ENCODE results near the gene LAPTM4A.

LAPTM4A gene

DNA sequence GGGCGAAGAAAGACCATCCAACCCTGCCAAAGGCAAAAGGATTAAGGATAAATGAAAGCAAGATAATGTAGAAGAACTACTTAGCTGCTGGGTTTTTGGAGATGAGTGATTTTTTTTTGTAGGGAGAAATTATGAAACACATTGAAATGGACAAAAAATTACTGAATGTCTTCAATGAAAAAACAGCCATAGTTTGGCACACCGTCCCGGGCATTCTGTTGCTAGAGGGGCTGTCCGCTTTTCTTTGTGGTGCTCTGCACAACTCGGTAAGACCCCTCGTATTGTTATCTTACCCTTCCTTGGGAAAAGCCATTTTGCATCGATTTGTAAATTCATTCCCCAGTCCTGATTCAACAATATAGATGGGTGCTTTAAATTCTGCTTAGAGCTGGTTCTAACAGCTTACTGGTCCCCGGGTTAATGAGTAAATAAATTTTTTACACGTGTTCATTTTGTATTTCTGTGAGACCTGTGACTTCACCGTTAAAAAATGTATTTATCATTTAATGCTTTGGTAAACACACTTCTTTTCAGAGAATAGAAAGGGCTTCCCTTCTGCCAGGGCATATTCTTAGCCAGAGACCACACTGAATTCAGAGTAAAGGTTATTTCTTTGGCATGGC lies 912 bp upstream of the LAPTM4A start:
- TF ChIP-seq, protein P1, sequence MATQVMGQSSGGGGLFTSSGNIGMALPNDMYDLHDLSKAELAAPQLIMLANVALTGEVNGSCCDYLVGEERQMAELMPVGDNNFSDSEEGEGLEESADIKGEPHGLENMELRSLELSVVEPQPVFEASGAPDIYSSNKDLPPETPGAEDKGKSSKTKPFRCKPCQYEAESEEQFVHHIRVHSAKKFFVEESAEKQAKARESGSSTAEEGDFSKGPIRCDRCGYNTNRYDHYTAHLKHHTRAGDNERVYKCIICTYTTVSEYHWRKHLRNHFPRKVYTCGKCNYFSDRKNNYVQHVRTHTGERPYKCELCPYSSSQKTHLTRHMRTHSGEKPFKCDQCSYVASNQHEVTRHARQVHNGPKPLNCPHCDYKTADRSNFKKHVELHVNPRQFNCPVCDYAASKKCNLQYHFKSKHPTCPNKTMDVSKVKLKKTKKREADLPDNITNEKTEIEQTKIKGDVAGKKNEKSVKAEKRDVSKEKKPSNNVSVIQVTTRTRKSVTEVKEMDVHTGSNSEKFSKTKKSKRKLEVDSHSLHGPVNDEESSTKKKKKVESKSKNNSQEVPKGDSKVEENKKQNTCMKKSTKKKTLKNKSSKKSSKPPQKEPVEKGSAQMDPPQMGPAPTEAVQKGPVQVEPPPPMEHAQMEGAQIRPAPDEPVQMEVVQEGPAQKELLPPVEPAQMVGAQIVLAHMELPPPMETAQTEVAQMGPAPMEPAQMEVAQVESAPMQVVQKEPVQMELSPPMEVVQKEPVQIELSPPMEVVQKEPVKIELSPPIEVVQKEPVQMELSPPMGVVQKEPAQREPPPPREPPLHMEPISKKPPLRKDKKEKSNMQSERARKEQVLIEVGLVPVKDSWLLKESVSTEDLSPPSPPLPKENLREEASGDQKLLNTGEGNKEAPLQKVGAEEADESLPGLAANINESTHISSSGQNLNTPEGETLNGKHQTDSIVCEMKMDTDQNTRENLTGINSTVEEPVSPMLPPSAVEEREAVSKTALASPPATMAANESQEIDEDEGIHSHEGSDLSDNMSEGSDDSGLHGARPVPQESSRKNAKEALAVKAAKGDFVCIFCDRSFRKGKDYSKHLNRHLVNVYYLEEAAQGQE (IDR thresholded peaks at IDR 0.05; ENCODE audit: insufficient read depth in 1 of 2, low read depth in 2 of 2, low read length in 2 of 2) = no peak
- TF ChIP-seq POLR2AphosphoS5 (IDR thresholded peaks at IDR 0.05; ENCODE audit: low read depth, low read length) (no peak), FOXP2 (optimal IDR thresholded peaks at IDR 0.05; ENCODE audit: borderline replicate concordance, extremely low read depth, extremely low read length, insufficient read depth) (no peak), SIN3A (IDR thresholded peaks at IDR 0.05; ENCODE audit: borderline replicate concordance, insufficient read depth, low read length) (no peak), TAF1 (IDR thresholded peaks at IDR 0.05; ENCODE audit: borderline replicate concordance, insufficient read depth, low read length) (no peak)

DNA sequence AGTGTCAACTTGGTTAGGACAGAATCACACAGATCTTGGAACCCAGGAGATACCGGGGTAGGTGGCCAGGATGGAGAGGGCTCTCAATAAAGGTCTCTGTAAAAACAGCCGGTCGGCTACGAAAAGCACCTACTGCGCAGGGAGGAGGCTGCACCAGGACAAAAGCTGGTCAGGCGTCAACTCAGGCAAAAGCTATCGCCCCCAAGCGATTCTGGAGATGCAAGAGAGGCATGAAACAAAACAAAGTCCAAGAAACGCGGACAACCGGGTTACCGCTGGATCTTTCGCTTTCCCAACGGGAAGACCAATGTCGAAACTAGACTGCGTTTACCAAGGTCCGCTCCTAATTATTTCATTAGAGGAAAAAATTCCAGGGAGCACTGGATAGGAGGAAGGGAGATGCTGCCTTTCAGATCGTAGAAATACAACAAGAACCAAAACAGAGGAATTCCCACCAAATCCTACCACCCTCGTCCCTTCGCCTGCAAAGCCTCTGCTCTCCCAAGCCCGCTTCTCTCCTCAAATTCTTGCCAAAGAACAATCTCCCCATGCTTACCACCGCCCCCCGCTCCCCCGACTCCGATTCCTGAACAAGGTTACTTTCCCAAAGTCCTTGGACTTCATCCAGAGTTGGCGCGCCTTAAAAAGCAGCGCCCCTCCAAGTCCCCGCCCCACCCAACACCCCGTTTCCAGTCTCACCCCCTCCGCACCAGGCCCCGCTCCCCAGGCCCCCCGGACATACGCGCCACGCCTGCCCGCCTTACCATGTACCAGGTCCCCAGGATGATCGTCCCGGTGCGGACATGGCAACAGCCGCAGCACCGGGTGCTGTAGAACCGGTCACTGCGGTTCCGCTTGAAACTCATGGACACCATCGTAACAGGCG lies 539 bp downstream of the LAPTM4A start:
- TF ChIP-seq POLR2AphosphoS5 (IDR thresholded peaks at IDR 0.05; ENCODE audit: low read depth, low read length) = no peak
- TF ChIP-seq SIN3A (IDR thresholded peaks at IDR 0.05; ENCODE audit: borderline replicate concordance, insufficient read depth, low read length) = peak; percentile 45; the same call in 1 of the 2 replicates

DNA sequence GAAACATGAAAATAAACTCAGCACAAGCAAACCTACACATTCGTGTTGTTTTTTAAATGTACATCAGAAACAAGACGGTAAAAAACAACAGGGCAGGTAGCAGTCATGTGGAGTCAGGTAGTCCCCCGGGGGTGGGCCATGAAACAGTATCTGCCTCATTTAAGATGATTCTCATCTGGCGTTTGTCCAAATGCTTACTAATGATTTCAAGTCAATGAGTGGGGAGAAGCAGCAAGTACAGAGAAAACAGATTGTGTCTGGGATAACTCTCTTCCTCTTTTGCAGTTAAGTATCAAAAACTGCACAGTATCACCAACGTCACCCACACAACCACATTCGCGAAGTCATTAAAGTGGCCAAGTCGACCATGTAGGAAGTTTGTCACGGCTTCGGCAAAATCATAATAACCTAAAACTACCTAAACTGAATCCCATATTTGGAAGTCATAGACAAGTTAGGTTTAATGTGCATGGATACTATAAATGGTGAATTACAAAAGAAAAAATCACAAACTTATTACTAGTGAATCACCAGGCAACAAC lies 1.3 kb downstream of the LAPTM4A start:
- TF ChIP-seq FOXP2 (optimal IDR thresholded peaks at IDR 0.05; ENCODE audit: borderline replicate concordance, extremely low read depth, extremely low read length, insufficient read depth) = no peak
- no peak for TF ChIP-seq TAF1 (IDR thresholded peaks at IDR 0.05; ENCODE audit: borderline replicate concordance, insufficient read depth, low read length)

DNA sequence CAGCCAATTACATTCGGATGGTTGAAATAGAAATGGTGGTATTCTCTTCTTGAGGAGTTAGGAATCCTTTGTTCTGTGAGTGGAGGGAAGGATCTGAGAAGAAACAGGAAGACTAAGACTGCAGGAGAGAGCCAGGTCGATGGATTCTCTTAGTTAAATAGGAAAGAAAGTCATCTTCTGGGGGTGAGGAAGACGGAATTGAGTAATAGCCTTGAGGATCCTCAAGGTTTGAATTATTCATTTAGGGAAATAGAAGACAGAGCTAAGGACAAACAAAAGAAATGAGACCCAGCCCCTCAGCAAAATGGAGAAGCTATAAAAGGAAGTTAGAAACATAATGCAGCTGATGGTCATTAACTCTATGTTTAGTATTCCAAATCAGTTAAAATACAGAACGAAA lies 1.8 kb downstream of the LAPTM4A start:
- TF ChIP-seq SIN3A (IDR thresholded peaks at IDR 0.05; ENCODE audit: borderline replicate concordance, insufficient read depth, low read length) = no peak

DNA sequence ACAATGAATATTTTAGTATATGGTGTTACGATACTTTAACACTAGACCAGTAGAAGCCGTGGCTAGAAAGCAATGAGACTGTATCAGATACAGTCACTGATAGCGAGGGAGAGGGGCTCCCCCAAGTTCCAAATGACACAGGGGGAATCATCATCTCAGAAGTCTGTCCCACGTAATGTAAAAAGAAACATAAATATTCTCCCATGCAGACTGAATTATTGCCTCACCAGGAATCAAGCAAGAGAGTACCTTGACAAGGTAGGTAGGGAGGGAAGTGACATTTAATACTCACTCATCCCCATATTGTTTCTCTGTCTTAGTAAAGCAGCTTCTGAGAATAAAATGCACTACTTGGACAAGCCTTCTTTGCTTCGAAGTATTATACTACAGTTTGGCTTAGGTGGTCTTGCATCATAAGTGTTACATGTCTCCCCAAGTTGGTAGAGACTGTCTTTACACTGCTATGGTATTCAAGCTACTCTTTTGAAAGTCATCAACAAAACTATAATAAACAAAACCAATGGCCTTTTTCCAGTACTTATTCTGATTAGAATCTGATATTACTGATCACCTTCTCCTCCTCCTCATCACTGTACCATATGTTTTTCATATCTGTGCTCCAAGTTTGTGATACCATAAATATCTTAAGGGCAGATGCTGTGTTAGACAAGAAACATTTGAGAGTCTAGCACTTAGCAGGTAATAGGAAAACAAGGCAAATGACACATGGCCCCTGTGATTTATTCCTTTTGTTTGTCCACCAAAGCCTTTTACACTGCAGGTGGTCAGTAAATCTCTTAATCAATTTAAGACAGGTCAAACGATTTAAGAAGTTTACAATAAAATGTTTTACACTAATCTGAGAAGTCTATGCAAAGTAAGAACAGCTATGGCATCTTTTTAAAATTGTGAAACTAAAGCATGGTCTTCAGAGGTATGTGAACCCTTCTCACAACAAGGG lies 2.7 kb downstream of the LAPTM4A start:
- TF ChIP-seq, protein P1 (IDR thresholded peaks at IDR 0.05; ENCODE audit: insufficient read depth in 1 of 2, low read depth in 2 of 2, low read length in 2 of 2) = no peak
- no peak for TF ChIP-seq FOXP2 (optimal IDR thresholded peaks at IDR 0.05; ENCODE audit: borderline replicate concordance, extremely low read depth, extremely low read length, insufficient read depth)
- TF ChIP-seq TAF1 (IDR thresholded peaks at IDR 0.05; ENCODE audit: borderline replicate concordance, insufficient read depth, low read length) = no peak

DNA sequence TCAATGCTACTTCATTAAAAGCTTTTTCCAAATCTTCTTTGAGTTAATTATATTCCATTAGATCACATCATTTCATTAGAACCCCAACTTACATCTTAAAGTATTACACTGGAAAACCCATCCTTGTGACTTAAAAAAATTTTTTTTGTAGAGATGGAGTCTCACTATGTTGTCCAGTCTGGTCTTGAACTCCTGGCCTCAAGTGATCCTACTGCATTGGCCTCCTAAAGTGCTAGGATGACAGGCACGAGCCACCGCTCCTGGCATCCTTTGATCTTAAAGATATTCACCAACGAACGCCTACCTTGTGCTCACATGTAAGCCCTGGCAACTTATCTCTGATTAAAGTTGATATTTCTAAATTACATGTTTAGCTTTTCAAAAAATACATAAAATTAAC lies 6.7 kb downstream of the LAPTM4A start:
- TF ChIP-seq SIN3A (IDR thresholded peaks at IDR 0.05; ENCODE audit: borderline replicate concordance, insufficient read depth, low read length) (no peak), POLR2AphosphoS5 (IDR thresholded peaks at IDR 0.05; ENCODE audit: low read depth, low read length) (no peak), TAF1 (IDR thresholded peaks at IDR 0.05; ENCODE audit: borderline replicate concordance, insufficient read depth, low read length) (no peak), FOXP2 (optimal IDR thresholded peaks at IDR 0.05; ENCODE audit: borderline replicate concordance, extremely low read depth, extremely low read length, insufficient read depth) (no peak)
- TF ChIP-seq, protein P1 (IDR thresholded peaks at IDR 0.05; ENCODE audit: insufficient read depth in 1 of 2, low read depth in 2 of 2, low read length in 2 of 2) = no peak
